ENCODE results near the gene ATRAID.
A peak's percentile ranks its signal among the peaks of the same experiment; 100 is the strongest.
"Not testable (repeated sequence)": the region's sequence is repeated elsewhere in the genome, so short reads cannot be mapped to it uniquely, and the experiment has no call there.

ATRAID gene

GRCh38 chr2:27194538-27195354, 17.1 kb upstream of the ATRAID start:
- DNase-seq (ENCODE audit: low read depth in 2 of 2): no peak

- not testable (repeated sequence) for DNase-seq (ENCODE audit: low read depth in 2 of 2)
Observed at GRCh38 chr2:27195799-27196198, 16.0 kb upstream of the ATRAID start.

DNA sequence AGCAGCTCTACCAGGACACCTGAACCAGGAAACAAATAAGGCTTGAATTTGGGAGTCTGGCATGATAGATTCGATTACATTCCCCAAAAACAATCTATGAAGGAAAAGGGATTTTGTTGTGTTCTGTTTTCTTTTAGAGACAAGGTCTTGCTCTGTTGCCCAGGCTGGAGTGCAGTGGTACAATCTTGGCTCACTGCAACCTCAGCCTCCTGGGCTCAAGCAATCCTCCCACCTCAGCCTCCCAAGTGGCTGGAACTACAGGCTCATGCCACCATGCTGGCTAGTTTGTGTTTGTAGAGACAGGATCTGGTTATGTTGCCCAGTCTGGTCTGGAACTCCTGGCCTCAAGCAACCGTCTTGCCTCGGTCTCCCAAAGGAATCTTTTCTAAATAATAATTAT, 13.8 kb upstream of the ATRAID start:
- not testable (repeated sequence) for DNase-seq (ENCODE audit: low read depth in 2 of 2)

GRCh38 chr2:27198627-27199026, 13.2 kb upstream of the ATRAID start:
- no peak for DNase-seq (ENCODE audit: low read depth in 2 of 2)

DNA sequence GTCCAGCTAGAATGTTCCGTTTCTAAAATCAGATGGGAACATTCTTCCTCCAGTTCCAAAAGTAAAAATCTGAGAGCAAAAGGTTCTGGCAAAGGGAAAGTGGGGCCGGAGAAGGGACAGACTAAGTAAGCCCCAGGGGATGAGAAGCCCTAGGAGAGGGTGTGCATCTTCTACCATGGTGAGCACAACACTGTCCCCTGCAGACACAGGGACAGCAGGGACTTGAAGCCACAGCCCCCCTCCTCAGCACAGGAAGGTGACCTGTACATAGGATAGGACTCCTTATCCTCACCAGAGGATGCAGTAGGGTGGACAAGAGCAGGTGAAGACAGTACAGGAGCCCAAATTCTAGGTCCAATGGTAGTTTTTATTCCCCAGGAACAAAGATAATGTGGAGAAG, 12.6 kb upstream of the ATRAID start:
- no peak for DNase-seq (ENCODE audit: low read depth in 2 of 2)

DNA sequence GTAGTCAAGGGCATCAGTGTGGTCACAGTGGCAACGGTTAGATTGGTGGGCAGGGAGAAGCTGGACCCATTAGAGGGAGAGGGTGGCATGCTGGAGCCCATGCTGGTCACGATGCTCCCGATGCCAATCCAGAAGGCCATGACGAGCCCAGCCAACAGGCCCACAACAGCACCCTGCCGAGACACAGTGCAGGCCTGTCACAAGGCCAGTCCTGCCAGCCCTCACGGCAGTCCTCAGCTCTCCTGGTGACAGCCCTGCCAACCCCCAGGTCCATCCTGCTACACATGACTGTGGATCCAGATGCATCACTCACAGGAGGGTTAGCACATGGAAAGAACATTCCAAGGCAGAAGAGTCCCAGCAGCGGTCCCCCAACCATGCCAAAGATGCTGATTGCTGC, 10.2 kb upstream of the ATRAID start:
- DNase-seq (ENCODE audit: low read depth in 2 of 2): no peak

DNA sequence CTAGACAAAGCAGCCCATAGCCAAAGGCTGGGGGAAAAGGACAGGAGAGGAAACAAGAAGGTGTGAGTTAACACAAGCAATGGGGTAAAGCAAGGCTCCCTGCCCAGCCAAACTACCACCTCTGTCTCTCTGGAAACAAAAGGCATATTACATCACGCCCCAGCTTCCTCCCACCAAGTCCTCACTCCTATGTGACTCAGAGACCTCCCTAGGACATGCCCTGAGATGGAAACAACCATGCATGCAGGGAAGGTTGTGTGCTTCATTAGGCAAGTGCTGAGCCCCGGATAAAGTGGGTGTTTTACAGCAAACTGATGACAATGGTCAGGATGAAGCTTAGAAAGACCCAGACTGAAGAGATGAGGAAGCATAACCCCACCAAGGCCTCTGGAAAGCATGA, 9.0 kb upstream of the ATRAID start:
- DNase-seq (ENCODE audit: low read depth in 2 of 2): no peak

GRCh38 chr2:27203741-27204140, 8.1 kb upstream of the ATRAID start:
- no peak for DNase-seq (ENCODE audit: low read depth in 2 of 2)

GRCh38 chr2:27204566-27204965, 7.3 kb upstream of the ATRAID start:
- no peak for DNase-seq (ENCODE audit: low read depth in 2 of 2)

DNA sequence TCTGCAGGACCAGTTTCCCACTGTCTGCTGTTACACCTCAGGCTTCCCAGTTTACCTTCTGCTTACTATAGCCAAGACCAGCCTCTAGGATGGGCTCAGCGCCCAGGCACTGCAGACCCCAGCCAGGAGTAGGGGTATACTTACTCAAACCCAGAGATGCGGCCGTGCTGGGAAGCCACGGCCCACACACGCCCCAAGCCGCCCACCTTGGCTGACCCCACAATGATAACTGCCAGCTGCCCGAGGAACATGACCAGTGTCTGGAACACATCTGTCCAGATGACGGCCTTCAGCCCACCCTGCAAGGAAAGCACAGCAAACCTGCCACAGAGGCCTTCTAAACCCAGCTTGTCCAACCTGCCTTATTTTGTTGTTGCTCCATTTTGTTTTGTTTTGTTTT, 6.6 kb upstream of the ATRAID start:
- no peak for DNase-seq (ENCODE audit: low read depth in 2 of 2)

DNA sequence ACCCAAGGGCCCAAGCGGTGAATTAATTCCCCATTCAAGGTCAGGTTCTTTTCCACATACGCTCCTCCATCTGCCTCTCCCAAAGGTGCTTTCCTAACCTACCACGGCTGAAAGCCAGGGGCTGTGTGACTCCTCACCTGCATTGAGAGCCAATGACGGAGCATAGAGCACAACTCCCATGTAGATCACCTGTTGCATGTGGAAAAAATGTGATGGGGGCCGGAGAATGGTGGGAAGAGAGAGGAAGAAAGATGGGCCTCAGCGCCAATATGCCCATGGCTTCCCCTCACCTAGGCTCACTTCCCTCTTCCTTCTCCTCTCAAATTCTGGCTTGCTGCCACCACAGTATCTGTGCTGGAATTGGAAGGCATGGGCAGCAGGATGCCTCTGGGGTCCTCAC, 5.5 kb upstream of the ATRAID start:
- DNase-seq (ENCODE audit: low read depth in 2 of 2): no peak

DNA sequence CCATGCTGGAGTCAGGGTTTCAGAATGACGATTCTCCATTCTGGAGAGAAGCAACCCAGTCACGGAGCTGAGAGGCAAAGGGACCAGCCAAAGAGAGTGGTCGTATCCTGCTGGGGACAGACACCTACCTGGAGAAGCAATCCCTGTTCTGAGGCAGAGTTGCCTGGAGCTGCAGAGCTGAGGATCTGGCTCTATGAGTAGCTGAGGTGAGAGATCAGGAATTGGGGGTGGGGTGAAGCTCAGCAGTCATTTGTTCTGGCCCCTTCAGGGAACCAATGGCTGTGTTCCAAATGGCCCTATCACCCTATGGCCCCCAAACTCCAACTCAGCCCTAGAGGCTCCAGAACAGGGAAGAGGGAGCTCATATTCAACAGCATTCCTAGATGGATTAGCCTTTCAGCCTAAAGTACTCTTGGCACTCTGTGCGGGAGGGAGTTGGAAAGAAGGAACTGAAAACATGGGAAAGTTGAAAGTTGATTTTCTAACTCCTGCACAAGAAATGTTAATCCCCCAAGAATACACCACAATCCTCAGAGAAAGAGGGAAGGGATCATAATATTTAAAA, 3.3 kb upstream of the ATRAID start:
- no peak for DNase-seq (ENCODE audit: low read depth in 2 of 2)

- no peak for DNase-seq (ENCODE audit: low read depth in 2 of 2)
Observed at GRCh38 chr2:27209621-27210401, 2.0 kb upstream of the ATRAID start.

DNA sequence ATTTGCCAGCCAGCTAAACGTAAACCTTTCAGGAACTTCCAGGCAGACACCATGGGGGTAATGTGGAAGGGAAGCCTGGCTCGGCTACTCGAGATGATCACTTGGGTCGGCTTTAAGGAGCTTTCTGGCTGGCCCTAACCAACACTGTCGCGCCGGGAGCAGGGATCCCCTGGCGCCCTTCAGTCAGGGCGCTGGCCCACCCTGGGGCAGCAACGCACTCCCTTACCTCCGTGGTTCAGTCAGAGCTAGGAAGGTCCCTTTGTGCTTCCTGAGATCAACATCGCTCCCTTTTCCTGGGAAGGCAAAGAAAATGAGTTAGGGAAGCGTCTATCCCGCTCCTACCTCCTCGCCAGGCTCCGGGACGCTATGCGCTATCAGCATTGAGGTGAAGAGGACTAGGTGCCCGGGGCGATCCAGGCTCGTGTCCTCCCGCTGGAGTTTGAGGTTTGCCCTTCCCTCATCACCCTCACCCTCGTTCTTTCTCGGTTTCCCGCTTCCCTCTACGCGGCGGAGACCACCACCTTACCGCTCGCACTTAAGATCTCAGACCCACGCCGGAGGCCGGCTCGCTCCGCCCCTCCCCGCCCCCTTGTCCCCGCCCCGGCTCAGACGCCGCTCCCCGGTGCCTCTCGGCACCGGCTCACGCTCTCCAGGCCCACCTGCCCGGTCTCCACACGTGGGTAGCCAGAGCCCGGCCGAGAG, 449 bp upstream of the ATRAID start:
- no peak for DNase-seq (ENCODE audit: low read depth in 2 of 2)

- peak in 1 of 2 experiments; percentile 31 for DNase-seq (ENCODE audit: low read depth in 2 of 2)
Observed at GRCh38 chr2:27212626-27213471, 1.0 kb downstream of the ATRAID start.

DNA sequence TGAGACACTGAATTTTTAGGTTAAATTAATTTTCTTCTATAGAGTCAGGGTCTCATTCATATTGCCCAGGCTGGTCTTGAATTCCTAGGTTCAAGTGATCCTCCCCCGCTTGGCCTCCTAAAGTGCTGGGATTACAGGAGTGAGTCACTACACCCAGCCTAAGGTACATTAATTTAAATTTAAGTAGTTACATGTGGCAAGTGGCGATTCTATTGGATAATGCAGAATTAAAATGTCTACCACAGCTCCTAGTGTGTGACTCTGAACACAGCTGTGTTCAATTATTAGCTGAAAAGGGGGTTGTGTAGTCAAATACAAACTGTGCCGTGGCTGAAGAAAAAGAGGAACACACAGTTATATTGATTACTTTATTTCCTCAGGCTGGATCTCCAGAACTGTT, 3.1 kb downstream of the ATRAID start:
- peak; percentile 76 to 82 for DNase-seq (ENCODE audit: low read depth in 2 of 2)

GRCh38 chr2:27216416-27217137, 4.7 kb downstream of the ATRAID start:
- no peak for DNase-seq (ENCODE audit: low read depth in 2 of 2)

DNA sequence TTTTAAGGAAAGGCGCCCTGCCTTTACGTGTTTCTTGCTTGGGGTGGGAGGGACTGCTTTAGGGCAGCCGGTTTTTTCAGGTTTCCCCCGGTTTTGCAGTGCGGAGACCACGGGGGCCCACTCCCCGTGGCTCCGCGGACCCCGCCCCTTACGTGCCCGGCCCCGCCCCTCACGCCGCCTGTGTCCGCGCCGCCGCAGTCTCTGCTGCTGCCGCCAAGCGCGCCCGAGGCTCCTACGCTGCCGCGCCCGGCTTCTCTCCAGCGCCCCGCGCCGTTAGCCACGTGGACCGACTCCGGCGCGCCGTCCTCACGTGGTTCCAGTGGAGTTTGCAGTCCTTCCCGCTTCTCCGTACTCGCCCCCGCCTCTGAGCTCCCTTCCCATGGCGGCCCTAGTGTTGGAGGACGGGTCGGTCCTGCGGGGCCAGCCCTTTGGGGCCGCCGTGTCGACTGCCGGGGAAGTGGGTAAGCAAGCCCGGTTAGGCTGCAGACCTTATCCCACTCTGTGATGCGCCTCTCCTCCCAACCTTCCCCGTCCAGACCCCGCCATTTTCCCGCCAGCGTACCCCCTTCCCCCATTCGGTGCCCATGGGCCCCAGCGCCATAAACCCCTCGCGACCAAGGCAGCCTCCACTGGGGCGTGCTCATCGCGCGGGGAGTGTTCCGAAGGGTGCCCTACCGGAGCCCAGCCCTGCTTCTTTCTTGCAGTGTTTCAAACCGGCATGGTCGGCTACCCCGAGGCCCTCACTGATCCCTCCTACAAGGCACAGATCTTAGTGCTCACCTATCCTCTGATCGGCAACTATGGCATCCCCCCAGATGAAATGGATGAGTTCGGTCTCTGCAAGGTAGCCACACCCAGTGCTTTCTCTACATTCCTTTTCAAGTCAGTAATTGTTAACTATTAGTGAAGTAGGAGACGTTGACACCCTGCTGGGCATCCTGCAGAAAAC, 5.6 kb downstream of the ATRAID start, which contains the start of gene CAD:
Gene CAD, plus strand, starts transcription at position 197 of the 949 bp plus-strand sequence. Its CDS starts 183 bp downstream, at position 380.
- DNase-seq (ENCODE audit: low read depth in 2 of 2): peak; percentile 56 to 58

DNA sequence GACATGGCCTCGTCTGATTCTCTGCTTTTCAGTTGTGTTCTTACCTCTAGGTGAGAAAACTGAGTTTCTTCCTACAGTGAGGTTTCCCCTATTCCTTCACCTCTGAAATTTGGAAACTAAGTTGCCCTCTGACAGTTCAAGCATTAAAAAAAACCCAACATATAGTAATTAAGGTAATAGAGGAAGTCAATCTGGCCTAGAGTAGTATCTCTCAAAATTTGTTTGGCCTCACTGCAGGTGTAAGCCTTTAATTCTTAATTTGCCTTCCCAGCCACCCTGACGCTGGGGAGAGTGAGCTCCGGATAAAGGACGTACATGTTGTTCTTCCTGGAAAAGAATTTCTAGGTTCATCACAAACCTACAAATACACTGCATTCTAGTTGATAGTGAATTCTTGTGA, 6.8 kb downstream of the ATRAID start:
- DNase-seq (ENCODE audit: low read depth in 2 of 2): no peak

All from fibroblast of skin of left quadriceps (primary cell).